Heart left ventricle (tissue), 13 donors: ENCODE data around the gene SPAST.

Experiments used
- CTCF ChIP-seq, 12 donors: fragments of 200-600 bp; sonication (generic) in 4 of 12; IDR thresholded peaks; one replicate each; pipeline versions ENCODE4 v1.5.0 to v1.8.0; 2018 to 2022; ENCODE audit warnings: antibody characterized with exemption in 12 of 12, mild to moderate bottlenecking in 5 of 12
- POLR2A ChIP-seq, 2 donors: fragments of 450-650 bp; IDR thresholded peaks; one replicate each; pipeline ENCODE4 v1.6.1; 2017; ENCODE audit warnings: antibody characterized with exemption in 2 of 2, mild to moderate bottlenecking in 2 of 2, moderate library complexity in 2 of 2
- donor health status: ischemic (EF 13 %, LVEDD 7.1; RV severe dilation, severe dysfunction).
- donor health status: DM: no; HTN: yes; CAD: no.
- donor health status: DM: no; HTN: no; CAD: no.
- donor health status: ischemic (EF 25% LVEDD 6.9; RV normal size, moderate dysfunction).
- donor health status: ischemic (EF 25% LVEDD 5.7; RV mildly dilated, moderate dysfunction).
- donor health status: ischemic (EF 35%, LVEDD 5.7; RV mildly dilated, moderate dysfunction).
- donor health status: nonischemic (EF 11% LVEDD 7.7; RV severe dilation, severe dysfunction).
- donor health status: DM: yes; HTN: yes; CAD: no.
- donor health status: PGD.
- donor health status: ischemic (EF 29% LVEDD 5.4; RV normal size, mild dysfunction).
- donor health status: nonischemic (EF 23%, LVEDD 6.1; RV moderate dilation, normal function).

- TF ChIP-seq POLR2A (IDR thresholded peaks at IDR 0.05) (no peak), CTCF (IDR thresholded peaks at IDR 0.05) (no peak)
Measured at GRCh38 chr2:32172870-32173269, 109.5 kb downstream of the SPAST start.
